Gastrocnemius medialis (tissue), 4 donors: Measurements from ENCODE around the gene COL6A1.

ENCODE experiments used
- POLR2A ChIP-seq, 2 donors: fragments of 450-650 bp; IDR thresholded peaks; one replicate each; pipeline ENCODE4 v1.6.1; 2017; ENCODE audit warnings: antibody characterized with exemption in 2 of 2, mild to moderate bottlenecking in 2 of 2, moderate library complexity in 2 of 2
- TF ChIP-seq, protein P1 (sequence below), 5 experiments: fragments of 450-650 bp in 3 of 5; fragments of 200-600 bp in 2 of 5; sonication (generic) in 2 of 5; IDR thresholded peaks in 4 of 5; conservative IDR thresholded peaks in 1 of 5; 1 replicate in 4 of 5; 2 replicates in 1 of 5; pipeline ENCODE4 v1.5.1; 2016 to 2019; ENCODE audit warnings: antibody characterized with exemption in 5 of 5, mild to moderate bottlenecking in 3 of 5, moderate library complexity in 3 of 5

DNA sequence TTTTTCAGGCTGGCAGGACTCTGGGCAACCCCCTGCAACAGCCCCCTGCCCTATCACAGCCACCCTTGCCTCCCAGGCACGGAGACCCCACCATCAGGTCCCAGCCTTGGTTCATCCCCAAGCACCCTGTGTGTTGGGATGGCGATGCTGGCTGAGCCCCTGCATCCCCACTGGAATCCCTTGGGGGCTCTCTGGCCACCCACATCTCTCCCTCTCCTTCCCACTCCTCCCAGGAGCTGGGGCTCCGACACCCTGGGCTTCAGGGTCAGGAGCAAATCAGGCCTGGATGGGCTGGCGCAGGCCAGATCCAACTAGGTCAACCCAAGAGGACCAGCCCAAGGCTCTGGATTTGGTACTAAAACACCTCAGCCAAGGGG lies 25.9 kb downstream of the COL6A1 start:
- TF ChIP-seq, protein P1, sequence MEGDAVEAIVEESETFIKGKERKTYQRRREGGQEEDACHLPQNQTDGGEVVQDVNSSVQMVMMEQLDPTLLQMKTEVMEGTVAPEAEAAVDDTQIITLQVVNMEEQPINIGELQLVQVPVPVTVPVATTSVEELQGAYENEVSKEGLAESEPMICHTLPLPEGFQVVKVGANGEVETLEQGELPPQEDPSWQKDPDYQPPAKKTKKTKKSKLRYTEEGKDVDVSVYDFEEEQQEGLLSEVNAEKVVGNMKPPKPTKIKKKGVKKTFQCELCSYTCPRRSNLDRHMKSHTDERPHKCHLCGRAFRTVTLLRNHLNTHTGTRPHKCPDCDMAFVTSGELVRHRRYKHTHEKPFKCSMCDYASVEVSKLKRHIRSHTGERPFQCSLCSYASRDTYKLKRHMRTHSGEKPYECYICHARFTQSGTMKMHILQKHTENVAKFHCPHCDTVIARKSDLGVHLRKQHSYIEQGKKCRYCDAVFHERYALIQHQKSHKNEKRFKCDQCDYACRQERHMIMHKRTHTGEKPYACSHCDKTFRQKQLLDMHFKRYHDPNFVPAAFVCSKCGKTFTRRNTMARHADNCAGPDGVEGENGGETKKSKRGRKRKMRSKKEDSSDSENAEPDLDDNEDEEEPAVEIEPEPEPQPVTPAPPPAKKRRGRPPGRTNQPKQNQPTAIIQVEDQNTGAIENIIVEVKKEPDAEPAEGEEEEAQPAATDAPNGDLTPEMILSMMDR (IDR thresholded peaks at IDR 0.05 in 4 of 5, conservative IDR thresholded peaks at IDR 0.05 in 1 of 5), result no peak
- TF ChIP-seq POLR2A (IDR thresholded peaks at IDR 0.05), result no peak
